Right lobe of liver (tissue), 6 donors: Measurements from ENCODE around the gene CELF4. TPM values are rescaled to one million over a fixed set of nuclear protein-coding genes. Genes with fewer than 3 reads are reported as not detected.

Experiments used
- ATAC-seq, 4 donors: fragments of 200-7000 bp; cut with Tn5 transposase; one replicate each; pipeline ENCODE4 v1.9.1; 2020; ENCODE audit warnings: mild to moderate bottlenecking in 4 of 4, moderate library complexity in 4 of 4
- DNase-seq, 3 donors: peaks; one replicate each; pipeline ENCODE4 v3.0.0-alpha.2; 2020
- H3K27ac ChIP-seq, 3 donors: fragments of 200-600 bp; one replicate each; pipeline ENCODE4 v1.8.0; 2022
- H3K27me3 ChIP-seq, 2 donors: fragments of 200-600 bp; one replicate each; pipeline ENCODE4 v1.8.0; 2022
- H3K36me3 ChIP-seq, 4 donors: fragments of 200-600 bp; sonication (generic) in 1 of 4; one replicate each; pipeline versions ENCODE4 v1.5.1 to v1.8.0; 2017 to 2022; ENCODE audit warnings: control low read depth in 1 of 4
- H3K4me1 ChIP-seq, 4 donors: fragments of 200-600 bp; sonication (generic) in 1 of 4; one replicate each; pipeline versions ENCODE4 v1.5.1 to v1.8.0; 2017 to 2022; ENCODE audit warnings: control low read depth in 1 of 4
- H3K4me3 ChIP-seq, 3 donors: fragments of 200-600 bp; one replicate each; pipeline ENCODE4 v1.8.0; 2022
- H3K9me3 ChIP-seq, 4 donors: fragments of 200-600 bp; sonication (generic) in 1 of 4; one replicate each; pipeline versions ENCODE4 v1.5.1 to v1.8.0; 2017 to 2022; ENCODE audit warnings: control low read depth in 1 of 4
- POLR2A ChIP-seq: fragments of 450-650 bp; IDR thresholded peaks from one replicate; pipeline ENCODE4 v1.6.1; 2017; ENCODE audit warnings: antibody characterized with exemption, mild to moderate bottlenecking
- WGBS: methylation state at CpG from one replicate; pipeline ENCODE4 v1.1.6; 2018; ENCODE audit warnings: low coverage, low lambda C conversion rate; ENCODE audit not compliant: insufficient coverage; ENCODE audit errors: missing lambda C conversion rate; 5-methylcytosine and 5-hydroxymethylcytosine counted together
- intact Hi-C, 2 donors: fragments of 100-400 bp; cut with DNase I; formaldehyde crosslinking; loops; one replicate each; pipeline versions ENCODE4 v1.11.2 to v1.14.1; 2022
- total RNA-seq, 6 experiments: library from RNA; depleted of rRNA in 2 of 6; stranded (reverse); fragments of >200 nt in 2 of 6; fragmentation: NEBNext Ultra II Directional in 3 of 6; extraction: Animal tissue kit (Norgen Biotek cat#: 25700) in 3 of 6; gene quantifications; one replicate each; pipeline versions ENCODE4 v1.1.0 to v1.2.4, GENCODE V29; 2016 to 2023
- TF ChIP-seq, protein P1 (sequence below), 4 donors: fragments of 200-600 bp in 3 of 4; fragments of 450-650 bp in 1 of 4; IDR thresholded peaks; one replicate each; pipeline versions ENCODE4 v1.5.1 to v1.8.0; 2016 to 2022; ENCODE audit warnings: antibody characterized with exemption in 4 of 4, mild to moderate bottlenecking in 2 of 4
- donor health status: DM: no; HTN: yes; CAD: no.
- donor health status: DM: no; HTN: no; CAD: no.
- donor health status: DM: no; HTN: no; CAD: no.
- donor health status: DM: no; HTN: yes; CAD: no.
- donor health status: DM: no; HTN: yes; CAD: no.

Gene CELF4
- total RNA-seq, 6 experiments from 2014 or later = 0.06 TPM; not detected in 5

DNA sequence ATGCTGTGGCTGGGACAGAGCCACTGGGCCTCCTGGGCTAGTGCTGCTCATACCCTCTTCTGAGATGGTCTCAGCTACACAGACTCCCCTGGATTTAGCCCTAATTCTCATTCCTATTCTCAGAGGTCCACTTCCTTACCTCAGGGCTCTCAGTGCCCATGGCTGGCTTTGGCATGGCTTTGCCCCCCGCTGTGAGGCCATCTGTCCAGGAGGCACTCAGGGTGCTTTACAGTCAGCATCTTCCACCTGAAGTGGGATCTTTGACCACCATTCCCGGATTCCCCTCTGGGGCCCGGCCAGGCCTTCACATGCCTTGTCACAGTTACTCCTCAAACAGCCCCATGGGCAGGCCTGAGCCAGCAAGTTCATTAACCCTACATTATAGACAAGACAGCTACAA lies 161.8 kb downstream of the CELF4 start:
- H3K36me3 ChIP-seq = no peaks in the 10 kb centered on the region
- ATAC-seq = no peak
- no peak for TF ChIP-seq POLR2A
- TF ChIP-seq, protein P1, sequence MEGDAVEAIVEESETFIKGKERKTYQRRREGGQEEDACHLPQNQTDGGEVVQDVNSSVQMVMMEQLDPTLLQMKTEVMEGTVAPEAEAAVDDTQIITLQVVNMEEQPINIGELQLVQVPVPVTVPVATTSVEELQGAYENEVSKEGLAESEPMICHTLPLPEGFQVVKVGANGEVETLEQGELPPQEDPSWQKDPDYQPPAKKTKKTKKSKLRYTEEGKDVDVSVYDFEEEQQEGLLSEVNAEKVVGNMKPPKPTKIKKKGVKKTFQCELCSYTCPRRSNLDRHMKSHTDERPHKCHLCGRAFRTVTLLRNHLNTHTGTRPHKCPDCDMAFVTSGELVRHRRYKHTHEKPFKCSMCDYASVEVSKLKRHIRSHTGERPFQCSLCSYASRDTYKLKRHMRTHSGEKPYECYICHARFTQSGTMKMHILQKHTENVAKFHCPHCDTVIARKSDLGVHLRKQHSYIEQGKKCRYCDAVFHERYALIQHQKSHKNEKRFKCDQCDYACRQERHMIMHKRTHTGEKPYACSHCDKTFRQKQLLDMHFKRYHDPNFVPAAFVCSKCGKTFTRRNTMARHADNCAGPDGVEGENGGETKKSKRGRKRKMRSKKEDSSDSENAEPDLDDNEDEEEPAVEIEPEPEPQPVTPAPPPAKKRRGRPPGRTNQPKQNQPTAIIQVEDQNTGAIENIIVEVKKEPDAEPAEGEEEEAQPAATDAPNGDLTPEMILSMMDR (IDR thresholded peaks at IDR 0.05) = no peak
- no peaks in the 10 kb centered on the region for H3K9me3 ChIP-seq
- intact Hi-C loops = no loop called here
- no peaks in the 10 kb centered on the region for H3K4me1 ChIP-seq
- no peak for DNase-seq
- WGBS = no CpG with 5 or more reads among the region's 3 CpGs
- no peaks in the 10 kb centered on the region for H3K27me3 ChIP-seq
- H3K4me3 ChIP-seq = no peak overlapping the region
- no peak overlapping the region for H3K27ac ChIP-seq

DNA sequence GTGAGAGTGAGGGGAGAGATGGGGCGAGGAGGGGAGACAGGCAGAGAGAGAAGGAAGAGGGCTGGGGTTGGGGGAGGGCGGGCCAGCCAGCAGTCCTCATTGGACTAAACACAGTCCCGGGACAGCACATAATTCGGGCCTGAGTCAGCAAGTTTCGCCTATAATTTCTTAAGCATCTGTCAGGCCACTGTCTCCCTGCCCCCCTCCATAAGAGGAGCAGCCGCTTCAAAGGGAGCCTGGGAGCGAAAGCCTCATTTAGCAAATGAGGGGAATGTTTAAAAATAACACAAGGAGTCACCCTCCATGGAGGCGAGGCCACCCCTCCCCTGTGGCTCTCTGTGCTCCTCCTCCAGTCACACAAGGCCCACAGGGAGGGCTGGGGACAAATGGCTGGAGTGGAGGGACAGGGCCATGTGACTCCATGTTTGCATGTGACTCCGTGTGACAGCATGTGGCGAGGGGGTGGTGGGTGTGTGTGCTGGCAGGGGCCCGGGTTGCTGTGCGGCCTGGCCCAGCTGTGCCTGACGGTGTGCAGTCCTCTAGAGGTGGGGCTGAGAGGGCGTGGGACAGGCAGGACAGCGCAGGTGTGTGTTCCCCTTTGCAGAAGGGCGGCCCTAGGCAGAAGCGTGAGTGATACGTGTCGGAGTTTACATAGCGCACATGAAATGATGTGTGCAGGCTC lies 162.4 kb downstream of the CELF4 start:
- Histone ChIP-seq H3K27ac (no peak overlapping the region), H3K4me3 (no peak overlapping the region), H3K36me3 (no peaks in the 10 kb centered on the region), H3K4me1 (no peaks in the 10 kb centered on the region), H3K27me3 (no peaks in the 10 kb centered on the region), H3K9me3 (no peaks in the 10 kb centered on the region)
- no peak for ATAC-seq
- intact Hi-C loops = no loop called here
- no peak for TF ChIP-seq POLR2A
- TF ChIP-seq, protein P1 (IDR thresholded peaks at IDR 0.05) = no peak
- 66% methylated on average over 7 of the region's 20 CpGs for WGBS
- DNase-seq = no peak

GRCh38 chr18:37402735-37403099 lies 162.9 kb downstream of the CELF4 start:
- intact Hi-C loops = no loop called here
- TF ChIP-seq, protein P1 (IDR thresholded peaks at IDR 0.05) = no peak
- TF ChIP-seq POLR2A = no peak
- no peaks in the 10 kb centered on the region for H3K4me1 ChIP-seq
- DNase-seq (no peak), ATAC-seq (no peak)
- no peaks in the 10 kb centered on the region for H3K36me3 ChIP-seq
- no peaks in the 10 kb centered on the region for H3K9me3 ChIP-seq
- no peak overlapping the region for H3K27ac ChIP-seq
- no peak overlapping the region for H3K4me3 ChIP-seq
- WGBS = 20% methylated on average over 1 of the region's 1 CpG
- no peaks in the 10 kb centered on the region for H3K27me3 ChIP-seq

DNA sequence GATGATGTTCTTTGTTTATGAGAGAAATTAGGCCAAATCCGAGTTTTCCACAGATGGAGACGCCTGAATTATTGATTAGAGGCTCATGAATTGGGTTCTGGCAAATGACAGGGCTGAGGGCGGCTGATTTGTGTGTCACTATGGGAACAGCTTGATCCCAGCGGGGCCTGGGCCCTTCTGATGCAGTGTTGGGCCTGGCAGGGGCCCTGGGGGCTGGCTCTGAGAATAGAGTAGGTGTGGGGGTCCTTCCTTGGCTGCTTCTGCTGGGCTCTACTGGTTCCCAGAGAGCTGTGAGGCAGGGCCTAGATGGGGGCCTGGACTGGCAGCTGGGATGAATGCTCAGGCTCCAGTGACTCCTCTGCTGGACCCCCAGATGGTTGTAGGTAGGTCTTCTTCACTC lies 164.8 kb downstream of the CELF4 start:
- Histone ChIP-seq H3K9me3 (no peaks in the 10 kb centered on the region), H3K4me3 (no peak overlapping the region), H3K27ac (no peak overlapping the region), H3K36me3 (no peaks in the 10 kb centered on the region), H3K27me3 (no peaks in the 10 kb centered on the region), H3K4me1 (no peaks in the 10 kb centered on the region)
- DNase-seq = no peak
- intact Hi-C loops = no loop called here
- WGBS = 69% methylated on average over 4 of the region's 4 CpGs
- TF ChIP-seq, protein P1 (IDR thresholded peaks at IDR 0.05) = no peak
- ATAC-seq = no peak
